ENCODE measurements around the gene CIP2A.
"Not testable (repeated sequence)": the region's sequence is repeated elsewhere in the genome, so short reads cannot be mapped to it uniquely, and the experiment has no call there.

Gene CIP2A

DNA sequence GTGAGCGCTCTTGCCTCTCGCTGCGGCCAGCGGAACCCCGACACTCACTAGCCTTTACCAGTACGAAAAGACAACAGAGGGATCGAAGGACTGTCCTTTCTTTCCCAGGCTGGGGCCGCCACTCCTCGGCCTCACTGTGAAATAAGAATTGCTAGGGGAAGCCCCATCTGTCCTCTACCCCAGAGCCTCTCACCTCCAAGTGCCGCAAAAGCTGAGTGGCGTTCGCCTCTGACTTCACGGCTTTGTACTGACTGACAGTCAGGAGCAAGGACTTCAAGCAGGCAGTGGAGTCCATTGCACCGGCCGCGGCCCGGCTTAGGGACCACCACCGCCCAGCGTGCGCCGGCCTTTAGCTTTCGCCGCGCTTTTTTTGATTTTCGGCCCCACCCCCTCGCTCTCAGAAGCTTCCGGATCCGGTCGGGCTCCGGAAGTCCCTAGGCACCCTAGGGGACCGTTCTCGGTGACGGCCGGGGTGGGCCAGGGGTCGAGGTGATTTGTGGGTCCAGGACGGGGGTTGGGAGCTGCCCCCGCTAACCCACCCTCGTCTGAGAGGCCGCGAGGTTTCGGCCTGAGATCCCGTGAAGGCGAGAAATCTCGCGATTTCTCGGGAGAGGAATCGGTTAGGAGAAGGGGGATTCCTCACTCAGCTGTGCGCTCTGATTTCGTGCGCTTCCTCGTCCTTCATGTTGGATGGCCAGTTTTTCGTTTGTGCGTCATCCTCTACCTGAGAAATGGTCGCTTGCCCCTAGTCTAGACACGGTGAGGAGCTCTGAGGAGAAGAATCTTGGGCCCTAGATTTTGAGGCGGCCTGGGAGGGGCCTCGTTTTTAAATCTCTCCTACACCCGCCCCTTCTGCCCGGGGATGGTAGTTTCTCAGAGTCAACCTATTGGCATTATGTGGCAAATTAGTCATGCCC, at the start of gene CIP2A, which contains the start of gene DZIP3:
TSS of gene CIP2A (minus strand) at position 358 of the 917 bp plus-strand sequence. CDS start at position 295, 63 bp downstream.
TSS of gene DZIP3 (plus strand) at position 642 of the 917 bp plus-strand sequence. CDS start 15,685 bp downstream, outside the sequence.
- peak; percentile 99 for DNase-seq (ENCODE audit: low spot score)

DNA sequence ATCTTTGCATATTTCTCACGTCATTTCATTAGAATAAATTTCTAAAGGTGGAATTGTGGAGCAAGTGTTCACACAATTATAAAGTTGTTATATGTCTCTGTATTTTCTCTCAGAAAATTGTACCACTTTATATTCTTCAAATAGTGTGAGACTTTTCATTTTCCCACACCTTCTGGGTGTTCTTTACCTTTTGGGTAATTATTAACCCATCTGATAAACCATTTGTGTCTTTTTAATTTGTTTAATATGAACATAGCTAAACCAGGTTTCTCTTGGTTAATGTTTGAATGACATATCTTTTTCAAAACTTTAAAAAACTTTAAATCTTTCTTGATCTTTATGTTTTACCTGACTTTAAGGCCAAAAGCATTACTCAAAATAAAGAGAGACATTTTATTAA, 40.7 kb upstream of the CIP2A start:
- DNase-seq (ENCODE audit: low spot score), result no peak

DNA sequence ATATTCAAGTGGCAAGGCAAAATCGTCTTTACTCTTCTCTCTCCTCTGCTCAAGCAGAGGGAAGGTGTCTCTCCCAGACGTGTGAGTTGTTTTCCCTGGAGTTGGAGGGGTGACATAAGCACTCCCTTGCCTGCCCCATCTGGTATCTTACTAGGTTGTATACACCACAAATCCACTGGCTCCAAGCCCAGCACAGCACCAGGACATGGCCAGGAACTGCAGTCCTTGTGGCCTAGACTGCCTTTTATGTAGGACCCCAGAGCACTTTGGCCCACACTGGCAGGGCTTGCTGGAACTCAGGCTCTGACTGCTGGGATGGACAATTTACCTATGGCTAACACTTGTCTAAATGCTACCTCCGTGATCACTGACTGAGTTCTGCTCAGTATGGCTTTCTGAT, 34.3 kb upstream of the CIP2A start:
- no peak for DNase-seq (ENCODE audit: low spot score)

DNA sequence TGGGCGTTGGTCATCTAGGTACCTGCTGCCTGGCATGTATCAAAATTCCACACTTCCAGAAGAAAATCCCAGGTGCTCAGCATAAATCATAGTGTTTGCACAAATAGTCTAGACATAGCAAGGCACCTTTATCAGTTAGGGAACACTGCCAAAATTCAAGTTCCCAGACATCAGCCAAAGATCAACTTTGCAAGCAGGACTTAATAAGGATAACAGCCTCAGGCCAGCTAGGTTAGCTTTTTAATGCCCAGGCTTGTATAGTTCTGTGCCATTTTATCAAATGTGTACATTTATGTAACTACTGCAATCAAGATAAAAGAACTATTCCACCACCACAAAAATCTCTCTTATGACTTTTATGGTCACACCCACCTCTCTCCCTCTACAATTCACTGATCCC, 31.0 kb upstream of the CIP2A start:
- no peak for DNase-seq (ENCODE audit: low spot score)

DNA sequence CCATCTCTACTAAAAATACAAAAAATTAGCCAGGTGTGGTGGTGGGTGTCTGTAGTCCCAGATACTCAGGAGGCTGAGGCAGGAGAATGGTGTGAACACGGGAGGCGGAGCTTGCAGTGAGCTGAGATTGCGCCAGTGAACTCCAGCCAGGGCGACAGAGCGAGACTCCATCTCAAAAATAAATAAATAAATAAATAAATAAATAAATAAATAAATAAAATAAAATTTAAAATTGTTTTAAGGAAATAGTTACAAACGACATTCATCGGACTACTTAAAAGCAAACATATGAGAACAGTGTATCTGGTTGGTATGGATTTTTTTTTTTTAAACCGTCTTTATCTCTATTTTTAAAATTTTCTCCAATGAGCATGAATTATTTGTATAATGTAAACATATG, 26.9 kb upstream of the CIP2A start:
- not testable (repeated sequence) for DNase-seq (ENCODE audit: low spot score)

DNA sequence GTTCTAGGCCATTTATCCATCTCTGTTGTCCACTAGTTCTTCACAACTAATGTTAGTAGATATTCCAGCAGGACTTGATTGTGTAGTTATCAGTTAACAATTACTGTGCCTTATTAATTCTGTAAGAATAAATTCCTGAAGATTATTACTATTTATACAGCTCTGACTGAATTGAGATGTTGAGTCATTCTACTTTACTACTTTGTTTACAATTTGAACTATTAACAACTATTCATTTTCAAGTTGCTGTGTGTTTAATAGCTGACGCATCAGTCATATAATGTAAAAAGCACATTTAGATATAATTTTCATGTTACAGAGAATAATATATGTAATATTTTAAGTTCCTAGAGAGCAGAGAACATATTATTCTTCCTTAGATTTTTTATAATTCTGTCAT, 21.4 kb upstream of the CIP2A start:
- DNase-seq (ENCODE audit: low spot score), result no peak

DNA sequence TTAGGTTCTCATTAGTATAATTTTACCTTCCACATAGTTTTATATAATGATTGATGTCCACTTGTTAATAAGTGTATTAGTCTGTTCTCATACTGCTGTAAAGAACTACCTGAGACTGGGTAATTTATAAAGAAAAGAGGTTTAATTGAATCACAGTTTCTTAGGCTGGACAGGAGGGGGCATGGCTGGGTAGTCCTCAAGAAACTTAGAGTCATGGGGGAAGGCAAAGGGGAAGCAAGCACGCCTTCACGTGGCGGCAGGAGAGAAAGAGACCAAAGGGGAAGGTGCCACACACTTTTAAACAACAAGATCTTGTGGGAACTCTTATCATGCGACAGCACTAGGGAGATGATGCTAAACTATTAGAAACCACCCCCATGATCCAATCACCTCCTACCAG, 19.5 kb upstream of the CIP2A start:
- no peak for DNase-seq (ENCODE audit: low spot score)

GRCh38 chr3:108605491-108605890, 16.3 kb upstream of the CIP2A start:
- no peak for DNase-seq (ENCODE audit: low spot score)

GRCh38 chr3:108605028-108605427, 15.8 kb upstream of the CIP2A start:
- no peak for DNase-seq (ENCODE audit: low spot score)

GRCh38 chr3:108603691-108604090, 14.5 kb upstream of the CIP2A start:
- DNase-seq (ENCODE audit: low spot score), result no peak

GRCh38 chr3:108602935-108603294, 13.7 kb upstream of the CIP2A start:
- no peak for DNase-seq (ENCODE audit: low spot score)

GRCh38 chr3:108602249-108602934, 13.2 kb upstream of the CIP2A start:
- DNase-seq (ENCODE audit: low spot score), result no peak

DNA sequence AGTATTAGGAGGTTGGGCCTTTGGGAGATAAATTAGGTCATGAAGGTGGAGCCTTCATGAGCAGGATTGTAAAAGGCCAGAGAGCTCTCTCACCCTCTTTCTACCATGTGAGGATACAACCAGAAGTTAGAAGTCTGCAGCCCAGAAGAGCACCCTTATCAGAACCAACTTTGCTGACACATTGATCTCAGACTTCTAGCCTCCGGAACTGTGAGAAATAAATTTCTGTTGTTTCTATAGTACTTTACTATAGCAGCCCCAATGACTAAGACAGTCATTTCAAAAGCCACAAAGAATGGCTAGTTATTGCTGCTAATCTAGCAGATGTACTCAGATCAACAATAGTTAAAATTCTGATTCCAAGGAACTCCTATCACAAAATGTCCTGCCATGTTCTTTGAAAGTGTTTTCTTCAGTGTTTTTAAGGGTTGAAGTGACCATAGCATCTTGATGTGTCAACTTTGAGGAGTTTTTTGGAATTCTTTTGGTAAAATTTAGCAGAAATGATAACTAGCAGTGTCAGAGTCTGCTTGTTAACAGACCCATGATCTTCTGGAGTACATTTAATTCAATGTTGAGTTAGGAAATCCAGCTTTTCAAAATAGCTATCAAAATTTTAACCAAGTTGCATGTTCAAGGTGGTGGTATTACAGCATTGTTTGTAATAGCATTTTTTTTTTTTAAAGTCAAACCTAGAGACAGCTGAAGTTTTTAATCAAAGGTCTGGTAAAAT, 10.6 kb upstream of the CIP2A start:
- DNase-seq (ENCODE audit: low spot score), result no peak

GRCh38 chr3:108598375-108598774, 9.1 kb upstream of the CIP2A start:
- DNase-seq (ENCODE audit: low spot score), result no peak

DNA sequence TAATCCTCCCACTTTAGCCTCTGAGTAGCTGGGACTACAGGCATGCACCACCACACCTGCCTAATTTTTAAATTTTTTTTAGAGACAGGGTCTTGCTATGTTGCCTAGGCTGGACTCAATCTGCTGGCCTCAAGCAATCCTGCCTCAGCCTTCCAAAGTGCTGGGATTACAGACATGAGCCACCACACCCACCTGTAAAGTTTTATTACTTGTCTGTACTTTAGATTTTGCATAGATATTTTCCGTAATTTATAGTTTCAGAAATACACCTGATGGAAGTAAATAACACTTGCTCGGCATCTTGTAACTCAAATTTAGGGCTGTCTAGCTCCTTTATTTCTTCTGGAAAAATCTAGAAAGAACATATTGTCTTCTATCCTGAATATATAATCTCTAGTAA, 6.1 kb upstream of the CIP2A start:
- DNase-seq (ENCODE audit: low spot score), result no peak

GRCh38 chr3:108590460-108590859, 1.2 kb upstream of the CIP2A start:
- peak; percentile 38 for DNase-seq (ENCODE audit: low spot score)

GRCh38 chr3:108589998-108590323, 723 bp upstream of the CIP2A start:
- DNase-seq (ENCODE audit: low spot score), result no peak

- peak; percentile 41 for DNase-seq (ENCODE audit: low spot score)
Measured at GRCh38 chr3:108588601-108589000, 637 bp downstream of the CIP2A start.

DNA sequence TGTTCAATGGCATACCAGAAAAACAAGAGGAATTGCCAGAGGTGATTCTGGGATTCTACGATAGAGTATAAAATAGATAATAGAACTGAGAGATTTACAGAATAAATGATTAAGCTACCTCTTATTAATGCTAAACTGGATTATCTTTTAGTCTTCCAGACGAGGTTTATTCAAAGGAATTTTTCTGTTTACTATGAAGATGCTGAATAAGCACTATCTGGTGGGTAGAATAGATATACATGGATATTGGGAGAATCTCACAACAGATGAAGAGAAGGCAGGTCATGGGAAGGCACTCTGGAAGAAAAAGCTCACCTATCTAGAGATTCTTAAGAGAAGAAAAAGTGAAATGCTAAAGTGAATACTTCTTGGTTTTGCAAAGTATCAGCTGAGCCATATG, 11.2 kb downstream of the CIP2A start:
- no peak for DNase-seq (ENCODE audit: low spot score)

DNA sequence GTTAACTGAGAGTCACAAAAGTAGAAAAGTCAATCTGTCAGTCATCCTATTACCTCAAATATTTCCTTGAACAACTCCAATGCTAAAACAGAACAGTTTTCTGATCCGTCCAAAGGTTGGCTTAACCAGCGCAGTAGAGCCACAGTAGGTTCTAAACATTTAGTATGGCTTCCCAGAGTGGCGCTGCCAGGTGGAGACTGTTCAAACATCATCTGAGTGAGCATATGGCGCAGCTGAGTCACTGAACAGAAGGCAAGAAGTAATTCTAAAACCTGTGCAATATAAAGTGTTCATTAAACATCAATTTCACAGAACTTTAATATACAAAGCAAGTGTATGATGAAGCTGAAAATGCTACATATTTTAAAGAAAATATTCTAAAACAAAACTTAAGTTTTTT, 19.9 kb downstream of the CIP2A start:
- DNase-seq (ENCODE audit: low spot score), result no peak

DNA sequence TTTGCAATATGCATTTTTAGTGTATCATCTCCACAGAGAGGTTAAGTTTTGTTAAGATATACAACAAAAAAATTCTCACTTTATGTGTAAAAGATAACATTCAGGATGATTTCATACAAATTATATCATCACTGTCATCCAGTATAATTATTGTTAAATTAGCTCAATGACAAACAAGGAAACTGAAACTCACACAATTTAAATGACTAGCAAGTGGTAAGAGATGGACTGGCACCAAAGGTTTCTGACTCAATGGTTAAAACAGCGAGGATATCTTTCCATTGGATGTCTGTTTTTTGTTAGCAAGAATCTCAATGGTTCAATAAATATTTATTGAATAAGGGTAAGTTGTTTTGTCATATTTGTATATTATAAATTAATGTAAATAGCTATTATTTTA, 22.6 kb downstream of the CIP2A start:
- DNase-seq (ENCODE audit: low spot score), result no peak

GRCh38 chr3:108565506-108565905, 23.7 kb downstream of the CIP2A start:
- DNase-seq (ENCODE audit: low spot score), result no peak

GRCh38 chr3:108564564-108564963, 24.7 kb downstream of the CIP2A start:
- no peak for DNase-seq (ENCODE audit: low spot score)

Measured in NAMALWA (cell line).